Esophagus muscularis mucosa (tissue), 3 donors: ENCODE data around the gene MYLK.

ENCODE experiments used
- EP300 ChIP-seq: sonication (generic); formaldehyde crosslinking; IDR thresholded peaks from one replicate; pipeline ENCODE4 v1.6.1; 2017; ENCODE audit warnings: antibody characterized with exemption
- POLR2A ChIP-seq: fragments of 450-650 bp; IDR thresholded peaks from one replicate; pipeline ENCODE4 v1.6.1; 2017; ENCODE audit warnings: antibody characterized with exemption, moderate library complexity, mild to moderate bottlenecking, low read depth
- POLR2AphosphoS5 ChIP-seq, 2 donors: sonication (generic); formaldehyde crosslinking; IDR thresholded peaks; one replicate each; pipeline ENCODE4 v1.6.1; 2017; ENCODE audit warnings: antibody characterized with exemption in 2 of 2

DNA sequence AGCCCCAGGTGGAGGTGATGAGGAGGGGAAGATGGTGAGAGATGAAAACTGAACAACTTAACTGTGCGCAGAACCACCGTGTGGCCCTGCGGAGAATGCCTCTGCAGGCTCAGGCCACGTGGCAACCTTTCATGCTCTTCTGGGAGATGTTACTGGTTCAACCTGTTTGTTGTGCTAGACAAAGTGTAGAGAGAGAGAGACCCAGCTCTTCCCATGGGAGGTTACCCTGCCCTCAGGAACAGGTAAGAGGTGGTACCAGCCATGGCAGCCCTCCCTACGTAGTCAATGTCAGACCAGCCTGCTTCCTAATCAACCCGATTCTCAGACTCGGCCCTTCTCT lies 262.3 kb downstream of the MYLK start:
- TF ChIP-seq POLR2A (no peak), EP300 (no peak), POLR2AphosphoS5 (IDR thresholded peaks at IDR 0.05) (peak; percentile 4 to 15)
